Activated CD8-positive, alpha-beta memory T cell treated with anti-CD3 and anti-CD28 coated beads for 4 hours (primary cell): Measurements from ENCODE around the gene YWHAG.
"Not testable (repeated sequence)": the region's sequence is repeated elsewhere in the genome, so short reads cannot be mapped to it uniquely, and the experiment has no call there.

Experiments
- DNase-seq, 2 donors: peaks; one replicate each; pipeline ENCODE4 v3.0.0-alpha.2; 2020; ENCODE audit warnings: low read depth in 2 of 2

Gene YWHAG

DNA sequence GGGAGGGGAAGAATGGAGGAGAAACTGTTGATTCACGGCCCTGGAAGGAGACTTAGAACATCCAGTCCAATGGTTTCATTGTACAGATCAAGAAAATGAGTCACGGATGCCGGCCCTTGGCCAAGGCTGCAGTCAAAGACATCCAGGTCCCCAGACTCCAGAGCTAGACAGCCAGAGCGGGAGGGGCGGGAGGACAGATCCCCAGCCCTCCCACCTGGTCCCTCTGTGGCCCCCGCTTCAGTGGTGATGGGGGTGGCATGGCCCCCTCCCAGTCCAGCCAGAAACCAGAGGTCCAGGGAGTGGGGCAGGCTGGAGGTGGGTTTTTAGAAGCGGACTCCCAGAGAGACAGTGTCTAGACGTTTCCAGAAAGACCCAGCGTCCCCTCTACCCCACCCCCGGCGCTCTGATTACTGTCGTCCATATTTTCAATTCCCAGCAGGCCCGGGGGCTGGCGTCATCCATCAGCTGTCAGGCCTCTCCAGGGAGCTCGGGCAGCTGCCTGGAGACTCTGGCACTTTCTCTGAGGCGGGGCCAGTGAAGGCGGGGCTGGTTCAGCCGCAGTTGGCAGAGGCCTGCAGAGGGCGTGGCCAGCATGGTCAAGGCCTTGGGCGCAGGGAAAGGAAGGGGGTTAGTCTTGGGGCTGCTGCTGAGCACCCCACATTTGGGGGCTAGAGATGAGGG, 64.3 kb downstream of the YWHAG start:
- no peak for DNase-seq

DNA sequence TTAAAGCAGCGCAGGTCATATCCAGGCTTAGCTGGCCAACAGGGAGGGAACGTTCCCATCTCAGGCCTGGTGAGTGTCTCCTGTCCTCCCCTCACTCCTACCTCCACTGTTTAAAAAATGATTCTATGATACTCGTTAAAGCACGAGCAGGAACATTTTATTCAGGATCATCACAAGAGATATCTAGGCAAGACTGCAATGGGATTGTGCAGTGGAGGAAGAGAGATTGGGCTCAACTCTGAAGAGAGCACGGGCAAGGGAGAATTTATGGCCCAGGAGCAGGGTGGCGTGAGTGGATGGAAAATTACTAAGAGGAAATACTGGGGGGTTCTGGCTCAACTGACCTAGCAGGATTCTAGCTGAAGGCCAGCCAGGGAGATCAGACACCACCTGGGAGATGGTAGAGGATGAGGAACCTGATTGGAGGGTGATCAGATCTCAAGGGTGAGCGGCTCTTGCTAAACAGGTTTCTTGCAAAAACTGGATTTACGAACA, 65.3 kb downstream of the YWHAG start:
- DNase-seq, result no peak

DNA sequence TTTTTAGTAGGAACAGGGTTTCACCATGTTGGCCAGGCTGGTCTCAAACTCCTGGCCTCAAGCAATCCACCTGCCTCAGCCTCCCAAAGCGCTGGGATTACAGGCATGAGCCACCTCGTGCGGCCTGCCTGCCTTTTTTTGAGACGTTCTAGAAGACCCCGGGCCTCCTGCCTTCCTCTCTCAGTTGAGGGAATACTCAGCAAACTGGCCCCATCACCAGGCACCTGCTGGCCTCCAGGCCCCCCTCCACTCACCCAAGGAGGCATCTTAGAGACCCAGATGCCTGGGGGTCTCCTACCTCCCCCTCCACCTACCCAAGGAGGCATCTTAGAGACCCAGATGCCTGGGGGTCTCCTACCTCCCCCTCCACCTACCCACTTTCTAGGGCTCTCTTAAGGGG, 65.9 kb downstream of the YWHAG start:
- DNase-seq, result not testable (repeated sequence)

DNA sequence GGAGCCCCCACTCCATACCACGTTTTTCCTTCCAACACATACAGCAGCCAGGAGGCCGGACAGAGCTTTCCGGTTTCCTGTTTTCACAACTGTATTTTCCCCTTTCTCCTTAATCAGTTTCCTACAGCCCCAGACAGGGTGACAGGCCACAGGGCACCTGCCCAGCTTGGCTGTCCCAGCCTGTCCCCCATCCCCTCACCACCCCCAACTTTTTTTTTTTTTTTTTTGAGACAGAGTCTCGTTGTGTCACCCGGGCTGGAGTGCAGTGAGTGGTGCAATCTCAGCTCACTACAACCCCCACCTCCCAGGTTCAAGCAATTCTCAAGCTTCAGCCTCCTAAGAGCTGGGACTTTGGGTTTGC, 66.6 kb downstream of the YWHAG start:
- DNase-seq, result no peak

DNA sequence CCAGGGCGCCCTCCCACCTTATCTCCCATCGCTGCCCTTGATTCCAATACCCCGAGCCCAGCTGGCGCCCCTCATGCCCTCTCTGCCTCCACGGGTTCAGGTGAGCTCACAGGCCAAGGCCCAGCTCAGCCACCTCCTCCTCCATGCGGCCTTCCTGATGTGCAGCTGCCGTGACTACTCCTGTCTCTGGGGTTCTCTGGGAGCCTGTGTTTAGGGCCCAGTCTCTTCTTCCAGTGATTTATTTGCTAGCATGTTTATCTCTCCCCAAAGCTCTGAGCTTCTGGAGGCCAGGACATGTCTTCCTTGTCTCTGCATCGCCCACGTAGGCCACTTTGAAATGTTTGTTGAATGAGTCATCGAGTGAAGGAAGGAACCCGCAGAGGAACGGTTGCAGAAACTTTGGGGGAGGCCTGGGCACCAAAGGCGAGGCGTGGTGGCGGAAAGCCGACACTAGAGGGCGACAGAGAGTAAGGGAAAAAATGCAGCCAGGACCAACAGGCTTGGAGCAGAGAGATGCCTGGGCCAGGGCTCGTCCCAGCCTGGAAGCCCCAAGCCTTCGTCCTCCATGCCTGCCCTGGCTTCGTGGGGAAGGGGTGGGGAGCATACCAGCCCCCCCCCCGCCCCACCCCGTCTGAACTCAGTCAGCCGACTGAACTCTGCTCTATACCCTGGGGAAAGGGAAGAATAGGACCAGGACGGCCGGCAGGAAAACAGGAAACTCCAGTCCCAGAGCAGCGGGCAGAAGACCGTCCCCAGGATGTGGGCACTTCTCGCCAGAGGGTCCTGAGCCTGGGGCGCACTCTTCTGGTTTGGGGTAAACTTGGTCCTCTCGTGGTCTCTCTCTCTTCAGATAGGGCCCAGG, 67.2 kb downstream of the YWHAG start:
- peak; percentile 77 to 80 for DNase-seq

DNA sequence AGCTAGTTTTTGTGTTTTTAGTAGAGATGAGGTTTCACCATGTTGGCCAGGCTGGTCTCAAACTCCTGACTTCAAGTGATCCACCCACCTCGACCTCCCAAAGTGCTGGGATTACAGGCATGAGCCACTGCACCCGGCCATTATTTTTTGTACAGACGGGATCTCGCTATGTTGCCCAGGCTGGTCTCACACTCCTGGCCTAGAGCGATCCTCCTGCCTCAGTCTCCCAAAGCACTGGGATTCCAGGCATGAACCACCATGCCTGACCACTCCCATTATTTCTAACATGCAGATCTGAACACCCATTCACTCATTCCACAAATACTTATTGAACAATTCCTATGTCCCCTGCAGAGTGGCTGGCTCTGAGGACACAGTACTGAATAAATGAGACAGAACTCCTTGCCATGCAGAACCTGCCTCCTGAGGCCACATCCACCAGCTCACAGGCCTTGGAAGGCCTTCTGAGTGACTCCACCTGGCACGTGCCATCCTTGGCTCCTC, 67.9 kb downstream of the YWHAG start:
- not testable (repeated sequence) for DNase-seq

DNA sequence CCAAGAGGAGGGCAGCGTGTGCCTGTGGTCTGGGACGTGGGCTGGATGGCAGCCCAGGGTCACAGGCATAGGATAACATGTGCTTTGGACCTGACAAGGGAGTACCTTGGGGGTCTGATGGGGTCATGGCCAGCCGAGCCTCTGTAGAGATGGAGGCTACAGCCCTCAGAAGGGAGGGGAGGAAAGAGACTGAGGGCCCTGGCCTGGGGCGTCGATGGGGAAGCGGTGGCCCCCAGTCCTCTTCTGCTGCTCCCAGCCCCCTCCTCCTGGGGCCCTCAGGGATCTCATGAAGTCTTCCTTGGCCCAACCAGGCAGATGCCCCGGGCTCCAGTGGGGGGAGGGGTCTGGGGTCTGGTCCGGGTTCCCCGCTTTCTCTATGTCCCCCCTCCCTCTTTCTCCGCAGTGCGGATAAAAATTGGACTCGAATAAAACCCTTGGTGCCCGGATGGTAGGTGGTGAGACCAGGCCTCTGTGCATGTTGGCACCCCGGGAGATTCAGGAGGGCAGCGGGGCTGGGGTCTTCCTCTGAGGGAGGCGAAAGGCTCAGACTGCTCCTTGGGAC, 71.9 kb downstream of the YWHAG start:
- DNase-seq, result no peak

DNA sequence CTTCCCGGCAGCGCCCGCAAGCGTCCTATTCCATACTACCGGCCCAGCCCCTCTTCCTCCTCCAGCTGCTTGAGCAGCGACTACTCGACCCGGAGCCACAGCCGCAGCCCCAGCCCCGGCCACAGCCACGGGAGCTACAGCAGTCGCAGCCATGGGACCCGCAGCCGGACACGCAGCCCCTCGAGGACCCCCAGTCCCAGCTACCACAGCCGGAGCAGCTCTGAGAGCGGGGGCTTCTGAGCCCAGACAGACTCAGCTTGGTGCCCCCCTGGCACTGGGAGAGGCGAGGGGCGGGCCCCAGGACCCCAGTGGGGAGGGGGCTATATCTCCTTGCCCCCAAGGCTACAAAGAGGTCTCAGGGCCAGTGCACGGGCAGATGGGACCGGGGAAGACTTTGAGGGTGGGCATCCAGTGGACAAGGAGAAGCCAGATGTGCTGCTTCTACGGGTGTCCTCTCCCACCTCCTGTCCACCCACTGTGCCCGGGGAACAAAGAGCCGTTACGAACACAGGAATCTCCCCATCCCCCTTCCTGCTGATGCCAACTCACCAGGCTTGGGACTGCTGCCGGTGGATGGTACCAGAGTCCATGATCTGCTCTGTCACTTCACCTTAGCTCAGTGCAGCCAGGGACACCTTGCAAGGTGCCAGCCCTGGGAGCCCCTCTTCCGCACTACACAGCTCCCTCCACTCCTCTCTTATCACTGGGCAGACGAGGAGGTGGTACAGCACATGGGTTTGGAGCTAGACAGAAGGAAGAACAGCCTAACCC, 73.0 kb downstream of the YWHAG start:
- DNase-seq, result no peak

DNA sequence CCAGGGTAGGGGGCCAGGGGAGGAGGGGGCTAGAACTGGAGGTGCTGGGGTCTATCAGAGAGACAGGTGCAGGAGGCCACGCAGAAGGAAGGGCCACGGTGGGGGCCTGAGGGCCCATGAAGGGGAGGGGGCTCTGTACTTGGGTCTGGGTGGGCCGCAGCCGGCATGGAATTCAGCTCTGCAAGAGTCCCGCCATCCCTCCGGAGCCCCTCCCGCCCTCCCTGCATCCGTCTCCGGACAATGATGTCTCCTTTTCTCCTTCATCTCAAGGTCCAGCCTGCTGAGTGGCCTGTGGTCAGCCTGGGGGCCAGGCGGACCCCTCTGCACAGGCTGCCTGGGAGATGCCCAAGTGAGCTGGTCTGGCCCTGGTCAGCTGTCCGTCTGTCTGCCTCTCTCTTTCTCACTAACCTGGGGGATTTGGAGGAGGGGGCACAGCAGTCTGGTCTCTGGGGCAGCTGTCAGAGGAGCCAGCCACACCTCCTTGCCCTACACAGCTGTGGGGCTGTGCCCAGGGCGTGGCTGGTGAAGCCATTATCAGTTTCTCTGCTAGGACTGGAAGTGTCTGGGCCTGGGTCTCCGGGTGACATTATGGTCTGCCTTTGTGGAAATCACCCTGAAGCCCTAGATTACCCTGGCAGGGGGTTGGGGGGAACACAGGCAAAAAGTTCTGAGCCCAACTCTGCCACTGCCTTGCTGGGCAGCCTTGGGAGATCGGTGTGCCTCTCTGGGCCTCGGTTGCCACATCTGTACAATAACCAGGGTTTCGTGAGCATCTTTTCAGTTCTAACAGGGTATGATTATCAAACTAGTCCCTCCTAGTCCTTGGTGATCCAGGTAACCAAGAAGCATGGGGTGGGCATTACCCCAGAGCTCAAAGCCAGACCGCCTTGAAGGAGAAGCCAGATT, 75.3 kb downstream of the YWHAG start:
- no peak for DNase-seq

DNA sequence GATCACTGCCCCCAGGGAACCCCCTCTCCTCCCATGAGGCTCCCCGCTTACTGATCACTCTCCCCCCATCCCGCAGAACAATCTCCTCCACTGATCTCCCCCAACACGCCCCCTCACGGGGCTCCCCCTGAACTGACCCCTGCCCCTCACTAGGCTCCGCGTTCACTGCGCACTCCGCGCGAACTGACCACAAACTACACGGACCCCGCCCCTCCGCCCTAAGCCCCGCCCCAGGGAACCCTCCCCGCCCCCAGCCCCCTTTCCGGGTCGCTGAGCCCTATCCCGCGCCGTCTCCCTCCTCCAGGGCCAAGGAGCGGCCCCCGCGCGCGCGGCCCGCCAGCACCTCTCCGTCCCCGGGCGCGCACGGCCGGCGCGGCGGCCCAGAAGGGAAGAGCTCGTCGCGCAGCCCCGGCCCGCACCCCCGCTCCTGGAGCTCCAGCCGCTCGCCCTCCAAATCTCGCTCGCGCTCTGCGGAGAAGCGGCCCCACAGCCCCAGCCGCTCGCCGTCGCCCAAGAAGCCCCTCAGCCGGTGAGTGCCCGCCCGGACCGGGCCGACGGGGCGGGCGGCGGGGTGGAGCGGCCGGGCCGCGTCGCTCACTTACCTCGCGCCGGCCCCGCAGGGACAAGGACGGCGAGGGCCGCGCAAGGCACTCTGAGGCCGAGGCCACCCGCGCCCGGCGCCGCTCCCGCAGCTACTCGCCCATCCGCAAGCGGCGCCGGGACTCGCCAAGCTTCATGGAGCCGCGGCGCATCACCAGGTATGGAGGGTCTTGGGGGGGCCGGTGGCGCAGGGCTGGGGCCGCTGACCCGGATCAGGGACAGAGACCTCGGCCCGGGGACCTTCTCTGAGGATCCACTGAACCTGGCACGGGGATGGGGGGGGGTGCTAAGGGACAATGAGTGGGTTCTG, 76.2 kb downstream of the YWHAG start:
- no peak for DNase-seq

DNA sequence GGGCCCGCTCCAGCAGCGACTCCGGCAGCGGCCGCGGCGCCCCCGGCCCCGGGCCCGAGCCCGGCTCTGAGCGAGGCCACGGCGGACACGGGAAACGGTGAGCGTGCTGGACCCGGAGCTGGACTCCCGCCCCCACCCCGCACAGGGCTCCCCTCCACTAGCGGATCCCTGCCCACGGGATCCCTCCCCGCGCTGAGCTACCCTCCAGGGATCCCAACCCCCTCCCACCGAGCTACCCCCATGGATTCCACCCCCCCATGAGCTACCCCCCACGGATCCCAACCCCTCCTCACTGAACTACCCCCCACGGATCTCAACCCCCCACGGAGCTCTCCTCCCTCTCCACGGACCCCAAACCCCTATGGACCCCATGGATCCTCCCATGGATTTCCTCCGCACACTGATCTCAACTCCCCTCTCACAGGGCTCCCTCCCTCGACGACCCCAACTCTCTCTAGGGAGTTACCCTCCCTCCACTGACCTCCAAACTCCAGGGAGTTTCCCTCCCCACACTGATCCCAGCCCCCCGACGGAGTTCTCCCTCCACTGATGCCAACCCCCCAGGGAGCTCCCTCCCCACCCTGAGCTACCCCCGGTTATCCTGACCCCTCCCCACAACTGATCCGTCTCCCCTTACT, 77.0 kb downstream of the YWHAG start:
- DNase-seq, result no peak

DNA sequence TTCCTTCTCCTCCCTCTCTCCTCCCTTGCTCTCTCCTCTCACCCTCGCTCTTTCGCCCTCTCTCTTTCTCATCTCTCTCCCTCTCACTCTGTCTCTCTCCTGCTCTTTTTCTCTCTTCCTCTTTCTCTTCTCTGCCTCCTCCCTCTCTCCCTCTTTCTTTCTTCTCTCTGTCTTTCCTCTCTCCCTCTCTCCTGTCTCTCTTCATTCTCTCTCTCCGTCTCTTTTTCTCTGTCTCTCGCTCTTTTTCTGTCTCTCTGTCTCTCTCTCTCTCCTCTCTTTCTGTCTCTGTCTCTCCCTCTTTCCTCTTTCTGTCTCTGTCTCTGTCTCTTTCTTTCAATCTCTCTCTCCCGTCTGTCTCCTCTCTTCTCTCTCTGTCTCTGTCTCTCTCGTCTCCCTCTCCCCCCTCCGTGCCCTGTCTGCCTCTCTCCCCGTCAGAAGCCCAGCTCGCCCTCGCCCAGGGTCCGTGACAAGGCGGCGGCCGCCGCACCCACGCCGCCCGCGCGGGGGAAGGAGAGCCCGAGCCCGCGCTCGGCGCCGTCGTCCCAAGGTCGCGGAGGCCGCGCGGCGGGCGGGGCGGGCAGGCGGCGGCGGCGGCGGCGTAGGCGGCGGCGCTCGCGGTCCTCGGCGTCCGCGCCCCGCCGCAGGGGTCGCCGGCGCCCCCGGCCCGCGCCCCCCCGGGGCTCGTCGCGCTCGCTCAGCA, 77.6 kb downstream of the YWHAG start:
- no peak for DNase-seq

DNA sequence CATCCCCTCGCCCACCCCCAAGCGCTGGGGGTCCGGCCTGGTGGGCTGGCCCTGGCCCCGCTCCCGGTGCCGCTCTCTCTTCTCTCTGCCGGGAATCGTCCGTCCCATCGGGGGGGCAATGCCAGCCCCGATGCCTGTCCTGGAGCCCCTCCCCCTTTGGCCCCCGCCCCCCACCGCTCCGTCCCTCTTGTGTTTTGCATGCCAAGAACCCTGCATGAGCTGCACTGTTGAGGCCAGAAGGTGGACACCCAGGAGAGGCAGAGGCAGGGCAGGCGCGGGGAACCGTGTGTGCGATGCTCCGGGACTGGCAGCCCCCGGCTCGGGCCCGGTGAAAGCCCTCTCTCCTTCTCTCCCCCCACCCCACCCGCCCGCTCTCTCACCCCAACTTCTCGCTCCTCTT, 78.4 kb downstream of the YWHAG start:
- no peak for DNase-seq

DNA sequence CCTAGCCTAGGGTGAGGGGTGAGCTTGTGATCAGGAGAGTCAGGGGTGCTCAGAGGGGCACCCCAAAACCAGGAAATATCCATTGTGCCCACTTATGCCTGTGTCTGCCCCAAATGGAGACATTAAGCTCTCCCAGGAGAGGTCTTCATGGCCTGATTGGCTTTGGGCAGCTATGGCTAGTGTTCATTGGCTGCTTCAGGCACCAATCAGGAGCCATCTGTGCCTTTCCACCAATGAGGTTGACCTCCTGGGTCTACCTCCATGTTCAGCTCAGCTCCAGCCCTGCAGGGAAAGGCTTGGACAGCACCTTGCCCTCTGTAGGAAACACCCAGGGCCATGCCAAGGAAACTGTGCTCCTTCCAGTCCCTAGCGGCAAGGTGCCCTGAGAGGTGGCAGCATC, 80.3 kb downstream of the YWHAG start:
- DNase-seq, result no peak
